Ishikawa (cell line): ENCODE data around the gene C6orf47.

Experiments
- CEBPB ChIP-seq: IDR thresholded peaks from 2 replicates; pipeline ENCODE4 v1.6.1; 2012
- CREB1 ChIP-seq: IDR thresholded peaks from 2 replicates; pipeline ENCODE4 v1.6.1; 2012; ENCODE audit warnings: low read depth
- EGR1 ChIP-seq: IDR thresholded peaks from 2 replicates; pipeline ENCODE4 v1.6.1; 2012
- EP300 ChIP-seq: IDR thresholded peaks from 2 replicates; pipeline ENCODE4 v1.6.1; 2012; ENCODE audit warnings: borderline replicate concordance
- FOXM1 ChIP-seq: IDR thresholded peaks from 2 replicates; pipeline ENCODE4 v1.6.1; 2012; ENCODE audit warnings: low read depth, borderline replicate concordance
- NFIC ChIP-seq: IDR thresholded peaks from 2 replicates; pipeline ENCODE4 v1.6.1; 2012
- RAD21 ChIP-seq: IDR thresholded peaks from 2 replicates; pipeline ENCODE4 v1.6.1; 2012; ENCODE audit warnings: low read depth
- TAF1 ChIP-seq: IDR thresholded peaks from 2 replicates; pipeline ENCODE4 v1.6.1; 2012; ENCODE audit warnings: low read depth, mild to moderate bottlenecking
- TCF12 ChIP-seq: IDR thresholded peaks from 2 replicates; pipeline ENCODE4 v1.6.1; 2012; ENCODE audit warnings: low read depth
- TEAD4 ChIP-seq: IDR thresholded peaks from 2 replicates; pipeline ENCODE4 v1.6.1; 2012
- YY1 ChIP-seq: IDR thresholded peaks from 2 replicates; pipeline ENCODE4 v1.6.1; 2012; ENCODE audit warnings: low read depth
- ZBTB7A ChIP-seq: IDR thresholded peaks from 2 replicates; pipeline ENCODE4 v1.6.1; 2012; ENCODE audit warnings: low read depth
- TF ChIP-seq, protein P1 (sequence below): IDR thresholded peaks from 2 replicates; pipeline ENCODE4 v1.6.1; 2012
- TF ChIP-seq, protein P2 (sequence below): IDR thresholded peaks from 2 replicates; pipeline ENCODE4 v1.6.1; 2012
- TF ChIP-seq, protein P3 (sequence below): IDR thresholded peaks from 2 replicates; pipeline ENCODE4 v1.6.1; 2012; ENCODE audit warnings: low read depth, mild to moderate bottlenecking

The C6orf47 gene

DNA sequence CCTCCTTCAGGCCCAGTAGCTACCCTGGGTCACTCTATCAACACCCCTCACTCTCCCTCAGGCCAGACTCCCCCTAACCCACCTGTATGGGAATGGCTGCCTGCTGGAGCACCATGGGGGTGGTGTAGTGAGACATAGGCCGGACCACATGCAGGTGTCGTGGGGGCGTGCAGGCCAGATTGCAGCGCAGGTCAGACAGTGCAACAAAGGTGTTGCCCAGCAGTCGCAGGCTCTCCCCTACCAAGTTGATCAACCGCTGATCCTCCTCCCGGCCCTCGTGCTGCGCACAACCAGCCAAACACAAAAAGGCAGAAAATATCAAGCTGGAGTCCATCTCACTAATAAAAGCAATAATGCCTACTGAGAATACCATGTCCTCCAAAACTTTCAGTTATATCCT lies 15.3 kb downstream of the C6orf47 start:
- TF ChIP-seq, protein P1, sequence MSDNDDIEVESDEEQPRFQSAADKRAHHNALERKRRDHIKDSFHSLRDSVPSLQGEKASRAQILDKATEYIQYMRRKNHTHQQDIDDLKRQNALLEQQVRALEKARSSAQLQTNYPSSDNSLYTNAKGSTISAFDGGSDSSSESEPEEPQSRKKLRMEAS = no peak
- no peak for TF ChIP-seq FOXM1
- no peak for TF ChIP-seq TAF1
- TF ChIP-seq EGR1 = no peak
- TF ChIP-seq, protein P2, sequence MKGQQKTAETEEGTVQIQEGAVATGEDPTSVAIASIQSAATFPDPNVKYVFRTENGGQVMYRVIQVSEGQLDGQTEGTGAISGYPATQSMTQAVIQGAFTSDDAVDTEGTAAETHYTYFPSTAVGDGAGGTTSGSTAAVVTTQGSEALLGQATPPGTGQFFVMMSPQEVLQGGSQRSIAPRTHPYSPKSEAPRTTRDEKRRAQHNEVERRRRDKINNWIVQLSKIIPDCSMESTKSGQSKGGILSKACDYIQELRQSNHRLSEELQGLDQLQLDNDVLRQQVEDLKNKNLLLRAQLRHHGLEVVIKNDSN = no peak
- TF ChIP-seq, protein P3, sequence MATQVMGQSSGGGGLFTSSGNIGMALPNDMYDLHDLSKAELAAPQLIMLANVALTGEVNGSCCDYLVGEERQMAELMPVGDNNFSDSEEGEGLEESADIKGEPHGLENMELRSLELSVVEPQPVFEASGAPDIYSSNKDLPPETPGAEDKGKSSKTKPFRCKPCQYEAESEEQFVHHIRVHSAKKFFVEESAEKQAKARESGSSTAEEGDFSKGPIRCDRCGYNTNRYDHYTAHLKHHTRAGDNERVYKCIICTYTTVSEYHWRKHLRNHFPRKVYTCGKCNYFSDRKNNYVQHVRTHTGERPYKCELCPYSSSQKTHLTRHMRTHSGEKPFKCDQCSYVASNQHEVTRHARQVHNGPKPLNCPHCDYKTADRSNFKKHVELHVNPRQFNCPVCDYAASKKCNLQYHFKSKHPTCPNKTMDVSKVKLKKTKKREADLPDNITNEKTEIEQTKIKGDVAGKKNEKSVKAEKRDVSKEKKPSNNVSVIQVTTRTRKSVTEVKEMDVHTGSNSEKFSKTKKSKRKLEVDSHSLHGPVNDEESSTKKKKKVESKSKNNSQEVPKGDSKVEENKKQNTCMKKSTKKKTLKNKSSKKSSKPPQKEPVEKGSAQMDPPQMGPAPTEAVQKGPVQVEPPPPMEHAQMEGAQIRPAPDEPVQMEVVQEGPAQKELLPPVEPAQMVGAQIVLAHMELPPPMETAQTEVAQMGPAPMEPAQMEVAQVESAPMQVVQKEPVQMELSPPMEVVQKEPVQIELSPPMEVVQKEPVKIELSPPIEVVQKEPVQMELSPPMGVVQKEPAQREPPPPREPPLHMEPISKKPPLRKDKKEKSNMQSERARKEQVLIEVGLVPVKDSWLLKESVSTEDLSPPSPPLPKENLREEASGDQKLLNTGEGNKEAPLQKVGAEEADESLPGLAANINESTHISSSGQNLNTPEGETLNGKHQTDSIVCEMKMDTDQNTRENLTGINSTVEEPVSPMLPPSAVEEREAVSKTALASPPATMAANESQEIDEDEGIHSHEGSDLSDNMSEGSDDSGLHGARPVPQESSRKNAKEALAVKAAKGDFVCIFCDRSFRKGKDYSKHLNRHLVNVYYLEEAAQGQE = no peak
- no peak for TF ChIP-seq CREB1
- no peak for TF ChIP-seq NFIC
- TF ChIP-seq EP300 = no peak
- TF ChIP-seq YY1 = no peak

DNA sequence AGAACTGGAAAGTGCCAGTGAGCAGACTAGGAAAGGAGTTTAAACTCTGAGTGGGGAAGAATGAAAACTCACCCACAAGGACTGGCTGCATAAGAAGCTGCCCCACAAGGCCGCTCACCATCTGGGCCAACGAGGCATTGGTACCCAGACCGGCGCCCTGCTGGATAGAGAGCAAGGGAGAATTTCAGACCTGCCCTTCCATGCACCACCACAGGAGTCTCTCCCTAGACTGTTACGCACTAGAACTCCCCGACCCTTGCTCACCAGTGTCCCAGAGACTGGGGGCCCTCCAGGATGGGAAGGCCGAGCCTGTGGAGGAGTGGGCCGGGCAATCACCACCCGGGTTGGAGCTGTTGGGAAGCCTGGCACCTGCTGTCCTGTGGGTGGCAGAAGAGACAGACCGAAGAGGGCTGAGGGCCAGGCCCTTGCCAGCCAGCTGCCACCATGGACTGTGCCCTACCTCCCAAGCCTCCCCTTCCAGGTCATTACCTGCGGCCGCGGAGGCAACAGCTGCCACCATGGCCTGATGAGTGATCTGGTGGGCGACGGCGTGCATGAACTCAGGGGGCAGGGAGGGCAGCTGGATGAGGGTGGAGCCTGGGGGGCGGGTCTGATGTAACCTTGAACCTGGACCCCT lies 16.6 kb downstream of the C6orf47 start:
- no peak for TF ChIP-seq RAD21
- TF ChIP-seq YY1 = no peak
- no peak for TF ChIP-seq EP300

DNA sequence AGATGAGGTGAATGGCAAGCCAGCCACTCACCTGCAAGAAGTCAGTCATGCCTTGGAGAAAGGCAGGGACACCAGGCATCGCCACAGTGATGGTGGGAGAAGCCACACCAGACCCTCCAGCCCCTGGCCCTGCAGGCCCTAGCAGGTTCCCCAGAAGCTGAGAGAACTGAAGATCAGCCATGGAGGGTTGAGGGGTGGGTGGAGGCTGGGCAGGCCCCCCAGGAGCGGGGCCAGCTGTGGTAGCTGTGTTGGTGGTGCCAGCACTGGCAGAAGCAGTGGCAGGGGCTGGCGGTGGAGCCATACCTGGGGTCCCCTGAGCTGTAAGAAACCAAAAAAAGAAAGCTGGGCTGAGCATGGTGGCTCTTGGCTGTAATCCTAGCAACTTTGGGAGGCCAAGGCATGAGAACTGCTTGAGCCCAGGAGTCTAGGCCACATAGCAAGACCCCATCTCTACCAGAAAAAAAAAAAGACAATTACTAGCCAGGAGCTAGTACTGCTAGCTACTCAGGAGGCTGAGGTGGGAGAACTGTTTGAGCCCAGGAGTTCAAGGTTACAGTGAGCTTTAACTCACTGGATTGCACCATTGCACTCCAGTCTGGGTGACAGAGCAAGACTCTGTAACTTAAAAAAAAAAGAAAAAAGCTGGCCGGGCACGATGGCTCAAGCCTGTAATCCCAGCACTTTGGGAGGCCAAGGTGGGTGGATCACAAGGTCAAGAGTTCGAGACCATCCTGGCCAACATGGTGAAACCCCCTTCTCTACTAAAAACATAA lies 17.6 kb downstream of the C6orf47 start:
- TF ChIP-seq CREB1 (no peak), YY1 (no peak), EGR1 (no peak), TAF1 (no peak), ZBTB7A (no peak), RAD21 (no peak), FOXM1 (no peak), NFIC (no peak), EP300 (no peak), TCF12 (no peak), TEAD4 (no peak), CEBPB (no peak)
- TF ChIP-seq, protein P2 = no peak
- TF ChIP-seq, protein P1 = no peak
- TF ChIP-seq, protein P3 = no peak

DNA sequence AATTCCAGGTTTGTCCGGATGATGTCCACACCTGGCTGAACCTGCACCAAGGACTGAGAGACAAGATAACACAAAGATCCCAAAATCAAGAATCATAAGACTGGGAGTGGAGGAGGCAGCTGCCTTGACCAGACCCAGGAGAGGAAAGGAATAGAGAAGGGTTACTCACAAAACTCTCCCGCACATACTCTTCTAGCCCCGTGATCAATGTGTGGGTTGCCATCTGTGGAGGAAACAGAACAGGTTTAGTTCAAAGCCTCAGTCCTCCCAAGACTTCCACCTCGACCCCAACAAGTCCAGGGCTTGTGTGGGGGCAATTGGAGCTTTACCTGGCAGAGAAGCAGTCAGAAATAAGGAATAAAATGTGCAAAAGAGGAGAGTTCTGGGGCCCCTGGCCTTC lies 19.2 kb downstream of the C6orf47 start:
- TF ChIP-seq NFIC = no peak
- no peak for TF ChIP-seq TCF12
- TF ChIP-seq TEAD4 = no peak
- TF ChIP-seq EGR1 = no peak
- TF ChIP-seq TAF1 = no peak
- TF ChIP-seq EP300 = no peak
- TF ChIP-seq, protein P3 = no peak
- no peak for TF ChIP-seq FOXM1
- no peak for TF ChIP-seq ZBTB7A
